WTC11 (cell line): ENCODE data around the gene OR11G2. TPM values are rescaled to one million over a fixed set of nuclear protein-coding genes. Genes with fewer than 3 reads are reported as not detected.

Source experiments
- ATAC-seq: fragments of 200-7000 bp; cut with Tn5 transposase; 2 replicates; pipeline ENCODE4 v1.10.0; 2021; ENCODE audit warnings: mild to moderate bottlenecking, moderate library complexity
- Bru-seq: library from RNA; stranded (reverse); fragments of 400-500 nt; gene quantifications from one replicate; lab custom pipeline; 2021; lab: Mats Ljungman, UMichigan
- CTCF ChIA-PET: fragments of 300-600 bp; sonication (Branson Sonifier 250); formaldehyde crosslinking; loops from one replicate; lab custom pipeline; 2021; ENCODE audit warnings: antibody characterized with exemption; lab: Charles Lee
- POLR2A ChIA-PET: fragments of 350-600 bp; sonication (Branson Sonifier 250); formaldehyde crosslinking; loops from one replicate; lab custom pipeline; 2021; ENCODE audit warnings: antibody characterized with exemption; lab: Charles Lee
- DNase-seq: peaks from one replicate; pipeline ENCODE4 v3.0.0; 2021; ENCODE audit warnings: low spot score
- H3K27ac Mint-ChIP-seq: 2 replicates; pipeline ENCODE4 v1.8.0; 2021; ENCODE audit warnings: mixed read lengths
- H3K27me3 Mint-ChIP-seq: 2 replicates; pipeline ENCODE4 v1.8.0; 2021; ENCODE audit warnings: low read depth, mild to moderate bottlenecking, moderate library complexity, mixed read lengths
- H3K36me3 Mint-ChIP-seq: 2 replicates; pipeline ENCODE4 v1.8.0; 2021; ENCODE audit warnings: mixed read lengths
- H3K4me1 Mint-ChIP-seq: 2 replicates; pipeline ENCODE4 v1.8.0; 2022; ENCODE audit warnings: mixed read lengths
- H3K4me3 Mint-ChIP-seq: 2 replicates; pipeline ENCODE4 v1.8.0; 2021; ENCODE audit warnings: mild to moderate bottlenecking, moderate library complexity, mixed read lengths
- H3K9me3 Mint-ChIP-seq: 2 replicates; pipeline ENCODE4 v1.8.0; 2021; ENCODE audit warnings: mixed read lengths
- ATF1 ChIP-seq: sonication (generic); formaldehyde crosslinking; IDR thresholded peaks from 2 replicates; pipeline ENCODE4 v1.8.1; 2023; ENCODE audit warnings: mild to moderate bottlenecking, moderate library complexity, missing genetic modification reagents
- ELF4 ChIP-seq: sonication (generic); formaldehyde crosslinking; IDR thresholded peaks from 2 replicates; pipeline ENCODE4 v1.8.1; 2022; ENCODE audit warnings: low read depth, mild to moderate bottlenecking, moderate library complexity, missing genetic modification reagents
- IRF2 ChIP-seq: sonication (generic); formaldehyde crosslinking; IDR thresholded peaks from 2 replicates; pipeline ENCODE4 v1.8.0; 2022; ENCODE audit warnings: low read depth, missing genetic modification reagents, borderline replicate concordance
- NFATC4 ChIP-seq: fragments of 250-450 bp; sonication (Bioruptor Pico); IDR thresholded peaks from 2 replicates; pipeline ENCODE4 v1.9.0; 2021; ENCODE audit warnings: mild to moderate bottlenecking
- NR2C2 ChIP-seq: sonication (generic); formaldehyde crosslinking; IDR thresholded peaks from 2 replicates; pipeline ENCODE4 v1.8.0; 2022; ENCODE audit warnings: mild to moderate bottlenecking, missing genetic modification reagents
- OVOL2 ChIP-seq: fragments of 250-450 bp; sonication (Bioruptor Pico); IDR thresholded peaks from 2 replicates; pipeline ENCODE4 v1.9.0; 2021; ENCODE audit warnings: mild to moderate bottlenecking, borderline replicate concordance
- RELA ChIP-seq: sonication (generic); formaldehyde crosslinking; IDR thresholded peaks from 2 replicates; pipeline ENCODE4 v1.8.1; 2022; ENCODE audit warnings: missing genetic modification reagents, mild to moderate bottlenecking, borderline replicate concordance
- SOX15 ChIP-seq: fragments of 250-450 bp; sonication (Bioruptor Pico); IDR thresholded peaks from 2 replicates; pipeline ENCODE4 v1.9.0; 2021; ENCODE audit warnings: mild to moderate bottlenecking
- TEAD1 ChIP-seq: sonication (generic); formaldehyde crosslinking; IDR thresholded peaks from 2 replicates; pipeline ENCODE4 v1.8.0; 2022; ENCODE audit warnings: mild to moderate bottlenecking, missing genetic modification reagents
- TP53 ChIP-seq: sonication (generic); formaldehyde crosslinking; IDR thresholded peaks from 2 replicates; pipeline ENCODE4 v1.8.1; 2023; ENCODE audit warnings: mild to moderate bottlenecking, missing genetic modification reagents
- ZNF121 ChIP-seq: sonication (generic); formaldehyde crosslinking; IDR thresholded peaks from 2 replicates; pipeline ENCODE4 v1.8.0; 2023; ENCODE audit warnings: missing genetic modification reagents
- ZNF219 ChIP-seq: sonication (generic); formaldehyde crosslinking; IDR thresholded peaks from 2 replicates; pipeline ENCODE4 v1.8.0; 2023; ENCODE audit warnings: missing genetic modification reagents, mild to moderate bottlenecking, borderline replicate concordance
- ZNF423 ChIP-seq: fragments of 250-450 bp; sonication (Bioruptor Pico); IDR thresholded peaks from 2 replicates; pipeline ENCODE4 v2.1.2; 2022; ENCODE audit warnings: mild to moderate bottlenecking, moderate library complexity
- long read RNA-seq, 3 experiments: library from RNA in 1 of 3; library from capped mRNA in 1 of 3; library from polyadenylated mRNA in 1 of 3; unstranded in 2 of 3; stranded (forward) in 1 of 3; transcript quantifications; one replicate each; pipeline ENCODE4 v2.0.0, GENCODE V29; 2021
- total RNA-seq: library from RNA; stranded (reverse); gene quantifications from 3 replicates; pipeline ENCODE4 v1.2.3, GENCODE V29; 2021
- TF ChIP-seq, protein P1 (sequence below): fragments of 250-450 bp; sonication (Bioruptor Pico); IDR thresholded peaks from 2 replicates; pipeline ENCODE4 v1.9.0; 2021; ENCODE audit warnings: mild to moderate bottlenecking
- TF ChIP-seq, protein P2 (sequence below): sonication (generic); formaldehyde crosslinking; IDR thresholded peaks from 2 replicates; pipeline ENCODE4 v1.8.0; 2022; ENCODE audit warnings: mild to moderate bottlenecking, missing genetic modification reagents
- TF ChIP-seq, protein P3 (sequence below): sonication (generic); formaldehyde crosslinking; IDR thresholded peaks from 2 replicates; pipeline ENCODE4 v1.8.1; 2023; ENCODE audit warnings: mild to moderate bottlenecking, missing genetic modification reagents, moderate library complexity
- TF ChIP-seq, protein P4 (sequence below): sonication (generic); formaldehyde crosslinking; IDR thresholded peaks from 2 replicates; pipeline ENCODE4 v1.8.1; 2022; ENCODE audit warnings: low read depth, missing genetic modification reagents, borderline replicate concordance
- TF ChIP-seq, protein P5 (sequence below): sonication (generic); formaldehyde crosslinking; IDR thresholded peaks from 2 replicates; pipeline ENCODE4 v1.8.0; 2023; ENCODE audit warnings: missing genetic modification reagents

OR11G2 gene, protein sequence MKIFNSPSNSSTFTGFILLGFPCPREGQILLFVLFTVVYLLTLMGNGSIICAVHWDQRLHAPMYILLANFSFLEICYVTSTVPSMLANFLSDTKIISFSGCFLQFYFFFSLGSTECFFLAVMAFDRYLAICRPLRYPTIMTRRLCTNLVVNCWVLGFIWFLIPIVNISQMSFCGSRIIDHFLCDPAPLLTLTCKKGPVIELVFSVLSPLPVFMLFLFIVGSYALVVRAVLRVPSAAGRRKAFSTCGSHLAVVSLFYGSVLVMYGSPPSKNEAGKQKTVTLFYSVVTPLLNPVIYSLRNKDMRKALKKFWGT
- total RNA-seq (not detected in 3 replicates), Bru-seq, nascent RNA (not detected)
- long read RNA-seq, experiment 1, result 0 reads
- long read RNA-seq, experiment 2, result 0 reads
- long read RNA-seq, experiment 3, result 0 reads

DNA sequence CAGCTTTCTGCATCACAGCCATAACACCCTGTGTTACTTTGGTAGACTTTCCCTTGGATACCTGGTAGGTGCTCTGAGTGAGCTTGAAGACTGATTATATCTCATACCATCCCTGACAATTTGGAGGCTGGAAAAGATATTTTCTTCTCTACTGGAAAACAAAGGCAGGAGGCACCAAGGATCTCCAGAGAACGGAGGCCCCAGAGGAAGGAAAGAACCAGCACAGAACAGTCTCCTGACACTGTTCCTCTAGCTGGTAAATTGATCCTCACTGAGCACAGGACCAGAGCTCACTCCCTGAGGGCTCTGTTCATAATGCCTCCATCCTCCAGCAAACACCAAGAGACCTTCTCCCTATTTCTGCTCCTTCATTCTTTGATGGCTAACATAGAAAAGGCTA lies at the start of gene OR11G2:
TSS of gene OR11G2 (plus strand) at position 301 of the 400 bp plus-strand sequence. CDS start 6,542 bp downstream, outside the sequence.
- H3K9me3 Mint-ChIP-seq, result peaks cover 92% of the 10 kb centered on the region
- H3K36me3 Mint-ChIP-seq, result peaks cover 60% of the 10 kb centered on the region
- no peak for TF ChIP-seq ZNF219 (CRISPR knock-in tag)
- TF ChIP-seq, all 79 proteins: peak for 0
- no peak within 1 kb of the TSS for H3K27ac Mint-ChIP-seq
- CTCF ChIA-PET, result no interaction called here
- H3K4me3 Mint-ChIP-seq, result no peak within 1 kb of the TSS
- POLR2A ChIA-PET, result no interaction called here
- H3K4me1 Mint-ChIP-seq, result no peaks in the 10 kb centered on the region
- DNase-seq, result no peak
- ATAC-seq, result no peak
- H3K27me3 Mint-ChIP-seq, result peaks cover 14% of the 10 kb centered on the region

DNA sequence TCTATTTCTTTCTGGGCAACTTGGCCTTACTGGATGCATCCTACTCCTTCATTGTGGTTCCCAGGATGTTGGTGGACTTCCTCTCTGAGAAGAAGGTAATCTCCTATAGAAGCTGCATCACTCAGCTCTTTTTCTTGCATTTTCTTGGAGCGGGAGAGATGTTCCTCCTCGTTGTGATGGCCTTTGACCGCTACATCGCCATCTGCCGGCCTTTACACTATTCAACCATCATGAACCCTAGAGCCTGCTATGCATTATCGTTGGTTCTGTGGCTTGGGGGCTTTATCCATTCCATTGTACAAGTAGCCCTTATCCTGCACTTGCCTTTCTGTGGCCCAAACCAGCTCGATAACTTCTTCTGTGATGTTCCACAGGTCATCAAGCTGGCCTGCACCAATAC lies 46.8 kb upstream of the OR11G2 start:
- no peak overlapping the region for H3K4me3 Mint-ChIP-seq
- no peaks in the 10 kb centered on the region for H3K27me3 Mint-ChIP-seq
- no peak for ATAC-seq
- H3K36me3 Mint-ChIP-seq, result peaks cover 47% of the 10 kb centered on the region
- no peaks in the 10 kb centered on the region for H3K4me1 Mint-ChIP-seq
- H3K9me3 Mint-ChIP-seq, result peaks cover 84% of the 10 kb centered on the region
- no peak overlapping the region for H3K27ac Mint-ChIP-seq
- TF ChIP-seq, protein P1, sequence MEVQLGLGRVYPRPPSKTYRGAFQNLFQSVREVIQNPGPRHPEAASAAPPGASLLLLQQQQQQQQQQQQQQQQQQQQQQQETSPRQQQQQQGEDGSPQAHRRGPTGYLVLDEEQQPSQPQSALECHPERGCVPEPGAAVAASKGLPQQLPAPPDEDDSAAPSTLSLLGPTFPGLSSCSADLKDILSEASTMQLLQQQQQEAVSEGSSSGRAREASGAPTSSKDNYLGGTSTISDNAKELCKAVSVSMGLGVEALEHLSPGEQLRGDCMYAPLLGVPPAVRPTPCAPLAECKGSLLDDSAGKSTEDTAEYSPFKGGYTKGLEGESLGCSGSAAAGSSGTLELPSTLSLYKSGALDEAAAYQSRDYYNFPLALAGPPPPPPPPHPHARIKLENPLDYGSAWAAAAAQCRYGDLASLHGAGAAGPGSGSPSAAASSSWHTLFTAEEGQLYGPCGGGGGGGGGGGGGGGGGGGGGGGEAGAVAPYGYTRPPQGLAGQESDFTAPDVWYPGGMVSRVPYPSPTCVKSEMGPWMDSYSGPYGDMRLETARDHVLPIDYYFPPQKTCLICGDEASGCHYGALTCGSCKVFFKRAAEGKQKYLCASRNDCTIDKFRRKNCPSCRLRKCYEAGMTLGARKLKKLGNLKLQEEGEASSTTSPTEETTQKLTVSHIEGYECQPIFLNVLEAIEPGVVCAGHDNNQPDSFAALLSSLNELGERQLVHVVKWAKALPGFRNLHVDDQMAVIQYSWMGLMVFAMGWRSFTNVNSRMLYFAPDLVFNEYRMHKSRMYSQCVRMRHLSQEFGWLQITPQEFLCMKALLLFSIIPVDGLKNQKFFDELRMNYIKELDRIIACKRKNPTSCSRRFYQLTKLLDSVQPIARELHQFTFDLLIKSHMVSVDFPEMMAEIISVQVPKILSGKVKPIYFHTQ (CRISPR knock-in tag), result no peak
- TF ChIP-seq, protein P2, sequence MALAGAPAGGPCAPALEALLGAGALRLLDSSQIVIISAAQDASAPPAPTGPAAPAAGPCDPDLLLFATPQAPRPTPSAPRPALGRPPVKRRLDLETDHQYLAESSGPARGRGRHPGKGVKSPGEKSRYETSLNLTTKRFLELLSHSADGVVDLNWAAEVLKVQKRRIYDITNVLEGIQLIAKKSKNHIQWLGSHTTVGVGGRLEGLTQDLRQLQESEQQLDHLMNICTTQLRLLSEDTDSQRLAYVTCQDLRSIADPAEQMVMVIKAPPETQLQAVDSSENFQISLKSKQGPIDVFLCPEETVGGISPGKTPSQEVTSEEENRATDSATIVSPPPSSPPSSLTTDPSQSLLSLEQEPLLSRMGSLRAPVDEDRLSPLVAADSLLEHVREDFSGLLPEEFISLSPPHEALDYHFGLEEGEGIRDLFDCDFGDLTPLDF (CRISPR knock-in tag), result no peak
- TF ChIP-seq, protein P3, sequence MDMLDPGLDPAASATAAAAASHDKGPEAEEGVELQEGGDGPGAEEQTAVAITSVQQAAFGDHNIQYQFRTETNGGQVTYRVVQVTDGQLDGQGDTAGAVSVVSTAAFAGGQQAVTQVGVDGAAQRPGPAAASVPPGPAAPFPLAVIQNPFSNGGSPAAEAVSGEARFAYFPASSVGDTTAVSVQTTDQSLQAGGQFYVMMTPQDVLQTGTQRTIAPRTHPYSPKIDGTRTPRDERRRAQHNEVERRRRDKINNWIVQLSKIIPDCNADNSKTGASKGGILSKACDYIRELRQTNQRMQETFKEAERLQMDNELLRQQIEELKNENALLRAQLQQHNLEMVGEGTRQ, result no peak
- TF ChIP-seq ATF1 (no peak), NFATC4 (no peak), RELA (CRISPR knock-in tag) (no peak), TEAD1 (CRISPR knock-in tag) (no peak)
- TF ChIP-seq, all 79 proteins: peak for 0
- POLR2A ChIA-PET, result no interaction called here
- no peak for DNase-seq
- CTCF ChIA-PET, result no interaction called here

DNA sequence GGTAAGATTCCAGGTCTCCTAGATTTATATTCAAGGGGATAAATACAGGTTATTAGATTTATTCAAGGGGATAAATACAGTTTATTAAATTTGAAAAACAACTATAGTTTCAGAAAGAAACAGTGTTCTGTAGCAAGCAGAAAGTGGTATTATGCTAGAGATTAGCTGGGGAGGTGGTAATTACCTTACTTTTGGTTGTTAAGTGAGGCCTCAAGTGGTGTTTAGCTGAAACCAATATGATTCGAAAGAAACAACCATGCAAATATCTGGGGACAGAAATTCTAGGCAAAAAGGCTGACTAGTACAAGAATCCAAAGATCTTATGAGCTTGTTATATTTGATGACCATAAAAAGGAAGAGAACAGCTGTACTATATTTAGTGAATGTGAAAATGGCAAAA lies 45.9 kb upstream of the OR11G2 start:
- ATAC-seq (no peak), DNase-seq (no peak)
- Mint-ChIP-seq H3K27ac (no peak overlapping the region), H3K4me3 (no peak overlapping the region)
- TF ChIP-seq ZNF423 (CRISPR knock-in tag) (no peak), ELF4 (no peak), ZNF121 (CRISPR knock-in tag) (no peak), SOX15 (CRISPR knock-in tag) (no peak), NFATC4 (no peak), IRF2 (CRISPR knock-in tag) (no peak), TP53 (CRISPR knock-in tag) (no peak), OVOL2 (CRISPR knock-in tag) (no peak), TEAD1 (CRISPR knock-in tag) (no peak), NR2C2 (CRISPR knock-in tag) (no peak)
- TF ChIP-seq, protein P4, sequence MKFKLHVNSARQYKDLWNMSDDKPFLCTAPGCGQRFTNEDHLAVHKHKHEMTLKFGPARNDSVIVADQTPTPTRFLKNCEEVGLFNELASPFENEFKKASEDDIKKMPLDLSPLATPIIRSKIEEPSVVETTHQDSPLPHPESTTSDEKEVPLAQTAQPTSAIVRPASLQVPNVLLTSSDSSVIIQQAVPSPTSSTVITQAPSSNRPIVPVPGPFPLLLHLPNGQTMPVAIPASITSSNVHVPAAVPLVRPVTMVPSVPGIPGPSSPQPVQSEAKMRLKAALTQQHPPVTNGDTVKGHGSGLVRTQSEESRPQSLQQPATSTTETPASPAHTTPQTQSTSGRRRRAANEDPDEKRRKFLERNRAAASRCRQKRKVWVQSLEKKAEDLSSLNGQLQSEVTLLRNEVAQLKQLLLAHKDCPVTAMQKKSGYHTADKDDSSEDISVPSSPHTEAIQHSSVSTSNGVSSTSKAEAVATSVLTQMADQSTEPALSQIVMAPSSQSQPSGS, result no peak
- TF ChIP-seq, protein P5, sequence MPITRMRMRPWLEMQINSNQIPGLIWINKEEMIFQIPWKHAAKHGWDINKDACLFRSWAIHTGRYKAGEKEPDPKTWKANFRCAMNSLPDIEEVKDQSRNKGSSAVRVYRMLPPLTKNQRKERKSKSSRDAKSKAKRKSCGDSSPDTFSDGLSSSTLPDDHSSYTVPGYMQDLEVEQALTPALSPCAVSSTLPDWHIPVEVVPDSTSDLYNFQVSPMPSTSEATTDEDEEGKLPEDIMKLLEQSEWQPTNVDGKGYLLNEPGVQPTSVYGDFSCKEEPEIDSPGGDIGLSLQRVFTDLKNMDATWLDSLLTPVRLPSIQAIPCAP (CRISPR knock-in tag), result no peak
- TF ChIP-seq, all 79 proteins: peak for 0
- CTCF ChIA-PET, result no interaction called here
- Mint-ChIP-seq H3K36me3 (peaks cover 53% of the 10 kb centered on the region), H3K27me3 (no peaks in the 10 kb centered on the region), H3K4me1 (no peaks in the 10 kb centered on the region), H3K9me3 (peaks cover 85% of the 10 kb centered on the region)
- POLR2A ChIA-PET, result no interaction called here
